NCI-H2029 (cell line): Measurements from ENCODE around the gene ELAVL4.

Experiments used
- DNase-seq: peaks from one replicate; lab custom pipeline; 2025; lab: John Stamatoyannopoulos, UW

The ELAVL4 gene

GRCh38 chr1:50180367-50180766 is 71.6 kb downstream of the ELAVL4 start:
- no peak for DNase-seq

GRCh38 chr1:50181027-50181663 is 72.4 kb downstream of the ELAVL4 start:
- no peak for DNase-seq

- no peak for DNase-seq
These were observed 74.8 kb downstream of the ELAVL4 start for GRCh38 chr1:50183378-50184133.

GRCh38 chr1:50189369-50189768 is 80.6 kb downstream of the ELAVL4 start:
- no peak for DNase-seq

- DNase-seq: no peak
These were observed 84.3 kb downstream of the ELAVL4 start for GRCh38 chr1:50193002-50193401.

GRCh38 chr1:50195205-50195604 is 86.5 kb downstream of the ELAVL4 start:
- no peak for DNase-seq

- DNase-seq: no peak
These were observed 87.4 kb downstream of the ELAVL4 start for GRCh38 chr1:50196081-50196480.

GRCh38 chr1:50197216-50197615 is 88.5 kb downstream of the ELAVL4 start:
- no peak for DNase-seq

- no peak for DNase-seq
These were observed 99.6 kb downstream of the ELAVL4 start for GRCh38 chr1:50208315-50208714.

GRCh38 chr1:50208756-50209155 is 100.0 kb downstream of the ELAVL4 start:
- DNase-seq: no peak

GRCh38 chr1:50209749-50210148 is 101.0 kb downstream of the ELAVL4 start:
- no peak for DNase-seq

- DNase-seq: no peak
These were observed 104.8 kb downstream of the ELAVL4 start for GRCh38 chr1:50213505-50213904.

GRCh38 chr1:50214717-50215116 is 106.0 kb downstream of the ELAVL4 start:
- DNase-seq: no peak

- no peak for DNase-seq
These were observed 109.8 kb downstream of the ELAVL4 start for GRCh38 chr1:50218344-50219120.

- no peak for DNase-seq
These were observed 120.2 kb downstream of the ELAVL4 start for GRCh38 chr1:50228871-50229384.

- DNase-seq: no peak
These were observed 122.5 kb downstream of the ELAVL4 start for GRCh38 chr1:50231209-50231608.

GRCh38 chr1:50232336-50232735 is 123.6 kb downstream of the ELAVL4 start:
- no peak for DNase-seq

- no peak for DNase-seq
These were observed 127.9 kb downstream of the ELAVL4 start for GRCh38 chr1:50236656-50237055.

- DNase-seq: peak; percentile 92
These were observed 128.3 kb downstream of the ELAVL4 start for GRCh38 chr1:50237056-50237455.

- no peak for DNase-seq
These were observed 135.2 kb downstream of the ELAVL4 start for GRCh38 chr1:50243939-50244338.

GRCh38 chr1:50246869-50247268 is 138.1 kb downstream of the ELAVL4 start:
- DNase-seq: no peak

- peak; percentile 71 for DNase-seq
These were observed 143.0 kb downstream of the ELAVL4 start for GRCh38 chr1:50251702-50252101.

GRCh38 chr1:50252196-50252595 is 143.5 kb downstream of the ELAVL4 start:
- no peak for DNase-seq
